Keratinocyte (primary cell): Measurements from ENCODE around the gene CYP27B1. TPM values are rescaled to one million over a fixed set of nuclear protein-coding genes. Genes with fewer than 3 reads are reported as not detected.

Experiments
- DNase-seq: peaks from one replicate; pipeline ENCODE4 v3.0.0-alpha.2; 2011; ENCODE audit warnings: low read depth, missing footprints, low spot score
- FAIRE-seq: peaks from 2 replicates; lab custom pipeline; 2011; peaks lifted over from hg19 to GRCh38; lab: Jason Lieb, UNC
- H2AFZ ChIP-seq: 2 replicates; pipeline ENCODE4 v1.6.0; 2012; ENCODE audit warnings: low read length, control low read depth, inconsistent platforms; ENCODE audit not compliant: control insufficient read depth
- H3K27ac ChIP-seq: 2 replicates; pipeline ENCODE4 v1.5.1; 2011; ENCODE audit warnings: low read length; ENCODE audit not compliant: control insufficient read depth, insufficient read depth
- H3K27me3 ChIP-seq: 3 replicates; pipeline ENCODE4 v1.6.0; 2011; ENCODE audit warnings: low read length; ENCODE audit not compliant: control insufficient read depth, insufficient read depth; ENCODE audit errors: extremely low read depth
- H3K36me3 ChIP-seq, 2 experiments: 2 replicates in 1 of 2; 3 replicates in 1 of 2; pipeline ENCODE4 v1.5.1; 2011; ENCODE audit warnings: low read length in 2 of 2, mild to moderate bottlenecking in 1 of 2; ENCODE audit not compliant: control insufficient read depth in 2 of 2, insufficient read depth in 2 of 2; ENCODE audit errors: extremely low read depth in 1 of 2
- H3K4me1 ChIP-seq: 3 replicates; pipeline ENCODE4 v1.5.1; 2011; ENCODE audit warnings: low read length; ENCODE audit not compliant: control insufficient read depth, insufficient read depth; ENCODE audit errors: extremely low read depth
- H3K4me2 ChIP-seq: 3 replicates; pipeline ENCODE4 v1.6.0; 2011; ENCODE audit warnings: low read depth, low read length; ENCODE audit not compliant: control insufficient read depth, insufficient read depth; ENCODE audit errors: extremely low read depth
- H3K4me3 ChIP-seq, 3 experiments: fragments of 200-600 bp in 1 of 3; sonication (generic) in 1 of 3; 2 replicates in 2 of 3; 3 replicates in 1 of 3; pipeline ENCODE4 v1.5.1; 2011 to 2016; ENCODE audit warnings: low read length in 3 of 3, mild to moderate bottlenecking in 3 of 3, control low read depth in 2 of 3, inconsistent platforms in 1 of 3, low read depth in 1 of 3, mixed read lengths in 1 of 3, mixed run types in 1 of 3, moderate library complexity in 1 of 3; ENCODE audit not compliant: control insufficient read depth in 2 of 3, insufficient read depth in 2 of 3; ENCODE audit errors: extremely low read depth in 1 of 3
- H3K79me2 ChIP-seq: 2 replicates; pipeline ENCODE4 v1.6.0; 2012; ENCODE audit warnings: low read length; ENCODE audit not compliant: control insufficient read depth, insufficient read depth
- H3K9ac ChIP-seq: 3 replicates; pipeline ENCODE4 v1.6.0; 2011; ENCODE audit warnings: low read length; ENCODE audit not compliant: control insufficient read depth, insufficient read depth; ENCODE audit errors: extremely low read depth
- H3K9me1 ChIP-seq: 3 replicates; pipeline ENCODE4 v1.6.0; 2011; ENCODE audit warnings: low read length; ENCODE audit not compliant: control insufficient read depth, insufficient read depth; ENCODE audit errors: extremely low read depth
- H3K9me3 ChIP-seq: 2 replicates; pipeline ENCODE4 v1.5.1; 2012; ENCODE audit warnings: low read depth, low read length; ENCODE audit not compliant: control insufficient read depth
- H4K20me1 ChIP-seq: 3 replicates; pipeline ENCODE4 v1.6.0; 2011; ENCODE audit warnings: low read length; ENCODE audit not compliant: control insufficient read depth, insufficient read depth; ENCODE audit errors: extremely low read depth
- CTCF ChIP-seq, 3 experiments: IDR thresholded peaks in 1 of 3; conservative IDR thresholded peaks in 1 of 3; optimal IDR thresholded peaks in 1 of 3; 2 replicates in 2 of 3; 3 replicates in 1 of 3; pipeline versions ENCODE3 to v1.5.1; 2011; ENCODE audit warnings: low read length in 3 of 3, mild to moderate bottlenecking in 3 of 3, moderate library complexity in 2 of 3, control low read depth in 1 of 3, inconsistent platforms in 1 of 3; ENCODE audit not compliant: insufficient read depth in 2 of 3; ENCODE audit errors: extremely low read depth in 1 of 3
- EZH2 ChIP-seq: IDR thresholded peaks from one replicate; pipeline ENCODE4 v1.6.1; 2012; ENCODE audit warnings: inconsistent platforms, mild to moderate bottlenecking, low read length, moderate library complexity
- dilution Hi-C: fragments of 300-500 bp; cut with MboI; formaldehyde crosslinking; loops from one replicate; pipeline ENCODE4 v1.7.0; 2020; ENCODE audit warnings: low sequenced_read_pairs; ENCODE audit not compliant: extremely low pct_ligation_motif_present
- polyA plus RNA-seq, 5 experiments: library from polyadenylated mRNA; depleted of rRNA in 3 of 5; stranded (reverse) in 3 of 5; stranded (forward) in 1 of 5; unstranded in 1 of 5; fragments of >200 nt; gene quantifications; 1 replicate in 1 of 5; 2 replicates in 3 of 5; 3 replicates in 1 of 5; pipeline versions ENCODE4 v1.2.1 to v1.2.3, GENCODE V29; 2011 to 2012; ENCODE audit warnings: missing spikeins in 2 of 5, low read depth in 1 of 5, low replicate concordance in 1 of 5

CYP27B1 gene
- polyA plus RNA-seq, 1 donor (not counting 4 experiments of a cell fraction or from before 2014, with no cell fraction given): 33.6 TPM

- no peak overlapping the region for H3K4me3 ChIP-seq
- dilution Hi-C loops: loop anchor here (25.0 kb wide), 1 partner anchor 154 kb away; the partner anchor contains the start of gene PIP4K2C
- H3K27ac ChIP-seq: no peak overlapping the region
Observed at GRCh38 chr12:57740656-57741412, 26.0 kb downstream of the CYP27B1 start.

GRCh38 chr12:57739914-57740538 is 26.9 kb downstream of the CYP27B1 start:
- Histone ChIP-seq H3K27me3 (peaks cover 53% of the 10 kb centered on the region), H3K4me2 (no peak overlapping the region), H3K4me3 (no peak overlapping the region), H2AFZ (no peak overlapping the region), H3K79me2 (peaks cover 2% of the 10 kb centered on the region), H4K20me1 (no peaks in the 10 kb centered on the region), H3K36me3 (no peaks in the 10 kb centered on the region), H3K9me3 (no peaks in the 10 kb centered on the region), H3K9ac (no peak overlapping the region), H3K27ac (no peak overlapping the region), H3K9me1 (no peaks in the 10 kb centered on the region), H3K4me1 (peaks cover 16% of the 10 kb centered on the region)
- dilution Hi-C loops: loop anchor here (25.0 kb wide), 1 partner anchor 153 kb away; the partner anchor contains the start of gene PIP4K2C
- TF ChIP-seq CTCF (optimal IDR thresholded peaks at IDR 0.05 in 1 of 3, IDR thresholded peaks at IDR 0.05 in 1 of 3, conservative IDR thresholded peaks at IDR 0.05 in 1 of 3; ENCODE audit: extremely low read depth in 1 of 3, insufficient read depth in 2 of 3, low read length in 3 of 3): no peak
- no peak for TF ChIP-seq EZH2
- no peak for FAIRE-seq
- no peak for DNase-seq

More at GRCh38 chr12:57740656-57741412, 26.0 kb downstream of the CYP27B1 start:
- DNase-seq (no peak), FAIRE-seq (no peak)
- Histone ChIP-seq H3K79me2 (peaks cover 9% of the 10 kb centered on the region), H4K20me1 (no peaks in the 10 kb centered on the region), H3K9me1 (no peaks in the 10 kb centered on the region), H3K4me2 (no peak overlapping the region), H3K9me3 (no peaks in the 10 kb centered on the region), H3K27me3 (peaks cover 45% of the 10 kb centered on the region), H3K36me3 (no peaks in the 10 kb centered on the region), H2AFZ (no peak overlapping the region), H3K4me1 (peaks cover 20% of the 10 kb centered on the region), H3K9ac (no peak overlapping the region)
- TF ChIP-seq EZH2: no peak
- TF ChIP-seq CTCF (optimal IDR thresholded peaks at IDR 0.05 in 1 of 3, IDR thresholded peaks at IDR 0.05 in 1 of 3, conservative IDR thresholded peaks at IDR 0.05 in 1 of 3; ENCODE audit: extremely low read depth in 1 of 3, insufficient read depth in 2 of 3, low read length in 3 of 3): no peak
